D721Med (cell line): Measurements from ENCODE around the gene CENPS.
"Not testable (repeated sequence)": the region's sequence is repeated elsewhere in the genome, so short reads cannot be mapped to it uniquely, and the experiment has no call there.

Source experiments
- DNase-seq: peaks from one replicate; pipeline ENCODE4 v3.0.0; 2011; ENCODE audit warnings: low spot score; ENCODE audit not compliant: insufficient read length
- FAIRE-seq: peaks from 2 replicates; lab custom pipeline; 2011; peaks lifted over from hg19 to GRCh38; lab: Jason Lieb, UNC
- TF ChIP-seq, protein P1 (sequence below): IDR thresholded peaks from 2 replicates; pipeline ENCODE4 v1.5.1; 2012; ENCODE audit warnings: mild to moderate bottlenecking, control low read depth; ENCODE audit not compliant: insufficient read depth; ENCODE audit errors: missing control alignments

Gene CENPS

DNA sequence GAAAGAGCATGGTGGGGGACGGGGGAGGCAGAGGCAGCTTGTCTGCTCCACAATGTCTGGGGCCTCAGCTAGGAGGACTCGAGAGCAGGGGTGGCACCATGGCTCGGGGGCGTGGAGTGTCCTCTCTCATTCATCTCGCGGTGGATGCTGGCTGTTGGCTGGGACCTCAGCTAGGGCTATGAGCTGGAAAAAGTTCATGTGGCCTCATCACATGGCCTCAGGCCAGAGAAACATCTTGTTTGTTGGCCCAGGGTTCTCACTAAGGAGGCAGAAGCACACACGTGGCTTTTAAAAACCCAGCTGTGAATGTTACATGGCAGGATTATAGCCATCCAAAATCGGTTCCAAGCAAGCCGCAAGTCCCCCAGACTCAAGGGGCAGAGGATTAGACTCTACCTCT lies 6.2 kb upstream of the CENPS start:
- FAIRE-seq (no peak), DNase-seq (no peak)
- TF ChIP-seq, protein P1, sequence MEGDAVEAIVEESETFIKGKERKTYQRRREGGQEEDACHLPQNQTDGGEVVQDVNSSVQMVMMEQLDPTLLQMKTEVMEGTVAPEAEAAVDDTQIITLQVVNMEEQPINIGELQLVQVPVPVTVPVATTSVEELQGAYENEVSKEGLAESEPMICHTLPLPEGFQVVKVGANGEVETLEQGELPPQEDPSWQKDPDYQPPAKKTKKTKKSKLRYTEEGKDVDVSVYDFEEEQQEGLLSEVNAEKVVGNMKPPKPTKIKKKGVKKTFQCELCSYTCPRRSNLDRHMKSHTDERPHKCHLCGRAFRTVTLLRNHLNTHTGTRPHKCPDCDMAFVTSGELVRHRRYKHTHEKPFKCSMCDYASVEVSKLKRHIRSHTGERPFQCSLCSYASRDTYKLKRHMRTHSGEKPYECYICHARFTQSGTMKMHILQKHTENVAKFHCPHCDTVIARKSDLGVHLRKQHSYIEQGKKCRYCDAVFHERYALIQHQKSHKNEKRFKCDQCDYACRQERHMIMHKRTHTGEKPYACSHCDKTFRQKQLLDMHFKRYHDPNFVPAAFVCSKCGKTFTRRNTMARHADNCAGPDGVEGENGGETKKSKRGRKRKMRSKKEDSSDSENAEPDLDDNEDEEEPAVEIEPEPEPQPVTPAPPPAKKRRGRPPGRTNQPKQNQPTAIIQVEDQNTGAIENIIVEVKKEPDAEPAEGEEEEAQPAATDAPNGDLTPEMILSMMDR: no peak

DNA sequence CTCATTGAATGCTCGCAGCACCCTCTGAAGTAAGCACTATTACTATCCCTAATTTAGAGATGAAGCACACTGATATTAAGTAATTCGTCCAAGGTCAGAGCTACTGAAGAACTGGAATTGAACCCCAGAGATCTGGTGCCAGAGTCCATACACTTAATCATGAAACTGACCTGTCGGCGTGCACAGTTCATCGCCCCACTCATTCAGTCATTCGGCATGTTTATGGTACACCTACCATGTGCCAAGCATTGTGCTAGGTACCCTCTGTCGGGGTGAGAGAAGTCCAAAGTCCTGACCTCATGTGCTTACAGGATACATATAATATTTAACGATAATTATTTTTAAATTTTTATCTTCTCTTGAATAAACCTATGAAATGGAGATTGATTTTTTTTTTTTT lies 5.6 kb upstream of the CENPS start:
- DNase-seq (no peak), FAIRE-seq (no peak)
- TF ChIP-seq, protein P1: no peak

DNA sequence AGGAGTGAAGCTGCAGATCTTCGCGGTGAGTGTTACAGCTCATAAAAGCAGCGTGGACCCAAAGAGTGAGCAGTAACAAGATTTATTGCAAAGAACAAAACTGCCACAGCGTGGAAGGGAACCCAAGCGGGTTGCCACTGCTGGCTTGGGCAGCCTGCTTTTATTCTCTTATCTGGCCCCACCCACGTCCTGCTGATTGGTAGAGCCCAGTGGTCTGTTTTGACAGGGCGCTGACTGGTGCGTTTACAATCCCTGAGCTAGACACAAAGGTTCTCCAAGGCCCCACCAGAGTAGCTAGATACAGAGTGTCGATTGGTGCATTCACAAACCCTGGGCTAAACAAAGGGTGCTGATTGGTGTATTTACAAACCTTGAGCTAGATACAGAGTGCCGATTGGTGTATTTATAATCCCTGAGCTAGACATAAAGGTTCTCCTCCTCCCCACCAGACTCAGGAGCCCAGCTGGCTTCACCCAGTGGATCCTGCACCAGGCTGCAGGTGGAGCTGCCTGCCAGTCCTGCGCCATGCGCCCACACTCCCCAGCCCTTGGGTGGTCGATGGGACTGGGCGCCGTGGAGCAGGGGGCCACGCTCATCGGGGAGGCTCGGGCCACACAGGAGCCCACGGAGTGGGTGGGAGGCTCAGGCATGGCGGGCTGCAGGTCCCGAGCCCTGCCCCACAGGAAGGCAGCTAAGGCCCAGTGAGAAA lies 4.3 kb upstream of the CENPS start:
- not testable (repeated sequence) for DNase-seq, FAIRE-seq

DNA sequence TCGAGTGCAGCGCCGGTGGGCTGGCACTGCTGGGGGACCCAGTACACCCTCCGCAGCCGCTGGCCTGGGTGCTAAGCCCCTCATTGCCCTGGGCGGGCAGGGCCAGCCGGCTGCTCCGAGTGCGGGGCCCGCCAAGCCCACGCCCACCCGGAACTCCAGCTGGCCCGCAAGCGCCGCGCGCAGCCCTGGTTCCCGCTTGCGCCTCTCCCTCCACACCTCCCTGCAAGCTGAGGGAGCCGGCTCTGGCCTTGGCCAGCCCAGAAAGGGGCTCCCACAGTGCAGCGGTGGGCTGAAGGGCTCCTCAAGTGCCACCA lies 3.7 kb upstream of the CENPS start:
- FAIRE-seq, DNase-seq: not testable (repeated sequence)

DNA sequence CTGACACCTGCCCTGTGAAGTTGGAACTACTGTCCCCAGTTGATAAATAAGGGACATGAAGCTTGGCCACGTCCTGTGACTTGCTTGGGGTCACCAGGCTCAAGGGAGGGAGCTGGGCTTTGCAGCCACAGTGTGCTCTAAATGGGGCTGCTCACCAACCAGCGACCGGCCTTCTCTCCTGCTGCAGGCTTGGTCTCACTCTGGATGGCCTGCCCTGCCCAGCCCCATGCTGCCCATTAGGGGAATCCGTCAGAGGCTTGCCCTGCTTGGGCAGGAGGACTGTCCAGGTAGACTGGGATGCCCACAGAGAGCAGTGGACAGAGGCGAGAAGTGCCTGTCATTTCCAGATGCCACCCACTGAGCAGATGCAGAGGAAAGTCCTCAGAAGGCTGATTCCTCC lies 1.2 kb upstream of the CENPS start:
- TF ChIP-seq, protein P1: no peak
- DNase-seq: no peak
- FAIRE-seq: no peak

DNA sequence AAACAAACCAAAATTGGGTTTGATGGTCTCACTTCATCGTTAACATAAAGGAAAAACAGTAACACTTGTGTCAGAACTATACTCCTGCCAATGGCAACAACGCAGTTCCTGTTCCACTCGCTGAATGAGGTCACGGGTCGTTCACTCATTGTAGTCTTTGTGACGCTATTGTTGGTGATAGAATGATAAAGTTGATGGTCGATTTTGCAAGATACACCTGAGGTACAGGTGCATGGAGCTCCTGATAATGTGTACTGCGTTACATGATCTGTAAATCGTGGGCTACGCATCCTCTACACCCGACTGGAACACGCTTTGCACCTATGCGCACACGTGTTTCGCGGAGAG lies 391 bp upstream of the CENPS start:
- FAIRE-seq (no peak), DNase-seq (no peak)
- TF ChIP-seq, protein P1: no peak

DNA sequence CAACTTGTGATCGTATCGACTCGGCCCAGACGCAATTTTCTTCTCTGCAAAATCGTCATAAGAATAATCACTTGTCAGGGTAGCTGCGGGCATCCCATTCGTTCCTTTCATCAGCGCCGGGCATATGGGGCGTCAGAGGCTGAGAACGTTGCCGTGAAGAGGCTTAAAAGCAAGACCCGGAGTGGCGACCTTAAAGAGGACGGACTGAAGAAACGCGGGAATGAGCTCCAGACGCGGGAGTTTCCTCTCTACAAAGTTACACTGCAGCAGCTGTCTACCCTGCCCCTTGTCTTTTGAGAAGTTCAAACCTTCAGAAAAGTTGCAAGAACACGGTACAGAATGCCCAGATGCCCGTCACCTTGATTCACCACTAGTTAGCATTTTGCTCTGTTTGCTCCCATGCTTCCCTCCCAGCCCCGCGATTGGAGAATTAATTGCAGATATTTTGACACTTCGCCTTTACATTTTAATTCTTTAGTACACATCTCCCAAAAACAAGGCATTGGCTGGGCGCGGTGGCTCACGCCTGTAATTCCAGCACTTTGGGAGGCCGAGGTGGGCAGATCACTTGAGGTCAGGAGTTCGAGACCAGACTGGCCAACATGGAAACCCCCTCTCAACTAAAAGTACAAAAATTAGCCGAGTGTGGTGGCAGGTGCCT lies 967 bp downstream of the CENPS start:
- TF ChIP-seq, protein P1: no peak
- FAIRE-seq: no peak
- DNase-seq: no peak

DNA sequence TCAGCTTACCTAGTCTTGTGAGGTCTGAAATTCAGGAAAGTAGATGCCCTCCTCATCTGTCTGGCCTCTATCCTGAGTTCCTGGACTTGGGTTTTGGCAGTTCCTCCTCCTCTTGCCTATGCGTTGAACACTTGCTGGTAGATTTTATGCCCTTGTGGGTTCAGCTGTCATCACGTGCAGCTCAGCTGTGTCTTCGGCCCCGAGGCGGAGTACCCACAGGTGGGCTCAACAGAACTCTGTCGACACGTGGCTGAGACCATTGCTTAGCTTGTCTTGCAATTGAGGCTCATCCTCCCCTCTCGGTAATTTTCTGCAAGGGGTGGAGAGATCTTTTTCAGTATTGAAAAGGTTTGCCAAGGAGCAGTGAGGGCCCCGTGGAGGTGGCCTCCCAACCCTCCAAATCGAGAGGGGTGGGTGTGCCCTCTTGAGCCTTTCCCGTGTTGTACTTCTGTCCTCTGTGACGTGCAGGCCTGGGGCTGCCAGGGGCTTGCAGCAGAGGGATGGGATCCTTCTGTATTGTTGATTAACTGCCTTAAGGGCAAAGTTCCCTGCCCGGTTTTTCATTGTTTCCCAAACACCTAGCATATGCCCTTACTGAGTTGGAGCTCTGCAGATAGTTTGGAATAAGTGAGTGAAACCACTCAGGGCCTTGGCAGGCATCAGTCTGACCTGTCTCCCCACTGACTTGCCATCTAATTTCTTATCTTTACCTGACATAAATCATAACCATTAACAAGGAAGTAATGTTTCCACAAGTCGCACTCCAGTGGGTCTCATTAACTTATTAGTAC lies 2.9 kb downstream of the CENPS start:
- DNase-seq (no peak), FAIRE-seq (no peak)
- TF ChIP-seq, protein P1: no peak
